Bronchial epithelial cell (primary cell): ENCODE results near the gene ABCB1. TPM values are rescaled to one million over a fixed set of nuclear protein-coding genes. Genes with fewer than 3 reads are reported as not detected.

ENCODE experiments used
- DNase-seq: peaks from one replicate; pipeline ENCODE4 v3.0.0-alpha.2; 2010; ENCODE audit warnings: low read depth
- FAIRE-seq: peaks from 2 replicates; lab custom pipeline; 2011; peaks lifted over from hg19 to GRCh38; lab: Jason Lieb, UNC
- H3K27me3 ChIP-seq: 2 replicates; pipeline ENCODE4 v1.5.1; 2011; ENCODE audit warnings: low read length; ENCODE audit not compliant: control insufficient read depth, insufficient read depth
- H3K36me3 ChIP-seq: 2 replicates; pipeline ENCODE4 v1.5.1; 2011; ENCODE audit warnings: low read length; ENCODE audit not compliant: control insufficient read depth, insufficient read depth
- H3K4me3 ChIP-seq: 2 replicates; pipeline ENCODE4 v1.5.1; 2011; ENCODE audit warnings: mild to moderate bottlenecking, low read depth, low read length, control low read depth
- CTCF ChIP-seq: IDR thresholded peaks from 2 replicates; pipeline ENCODE4 v1.5.1; 2011; ENCODE audit warnings: mild to moderate bottlenecking, moderate library complexity, low read length, control low read depth, inconsistent platforms; ENCODE audit not compliant: insufficient read depth, severe bottlenecking
- total RNA-seq: library from RNA; depleted of rRNA; stranded (reverse); fragments of >200 nt; gene quantifications from 2 replicates; pipeline ENCODE4 v1.2.1, GENCODE V29; 2014

The ABCB1 gene
- total RNA-seq, 1 donor from 2014 or later: under 0.01 TPM

GRCh38 chr7:87604264-87604663 lies 3.6 kb upstream of the ABCB1 start:
- H3K36me3 ChIP-seq: no peaks in the 10 kb centered on the region
- TF ChIP-seq CTCF: no peak

GRCh38 chr7:87599336-87599735 lies 1.3 kb downstream of the ABCB1 start:
- H3K27me3 ChIP-seq: peaks cover 5% of the 10 kb centered on the region

More at GRCh38 chr7:87604264-87604663, 3.6 kb upstream of the ABCB1 start:
- H3K27me3 ChIP-seq: peaks cover 3% of the 10 kb centered on the region
- no peak overlapping the region for H3K4me3 ChIP-seq
- DNase-seq (no peak), FAIRE-seq (no peak)

GRCh38 chr7:87598234-87599009 lies 2.3 kb downstream of the ABCB1 start:
- TF ChIP-seq CTCF: no peak
- Histone ChIP-seq H3K27me3 (peaks cover 5% of the 10 kb centered on the region), H3K4me3 (no peak overlapping the region), H3K36me3 (no peaks in the 10 kb centered on the region)
- FAIRE-seq (no peak), DNase-seq (no peak)

More at GRCh38 chr7:87599336-87599735, 1.3 kb downstream of the ABCB1 start:
- no peak for FAIRE-seq
- Histone ChIP-seq H3K36me3 (no peaks in the 10 kb centered on the region), H3K4me3 (no peak overlapping the region)
- TF ChIP-seq CTCF: no peak
- DNase-seq: no peak

GRCh38 chr7:87596696-87597095 lies 4.0 kb downstream of the ABCB1 start:
- DNase-seq: no peak
- no peak for FAIRE-seq
- TF ChIP-seq CTCF: no peak

GRCh38 chr7:87596136-87596535 lies 4.5 kb downstream of the ABCB1 start:
- no peak for TF ChIP-seq CTCF
- DNase-seq (no peak), FAIRE-seq (no peak)
- Histone ChIP-seq H3K4me3 (no peak overlapping the region), H3K36me3 (no peaks in the 10 kb centered on the region), H3K27me3 (peaks cover 5% of the 10 kb centered on the region)

More at GRCh38 chr7:87596696-87597095, 4.0 kb downstream of the ABCB1 start:
- H3K4me3 ChIP-seq: no peak overlapping the region
- peaks cover 5% of the 10 kb centered on the region for H3K27me3 ChIP-seq
- no peaks in the 10 kb centered on the region for H3K36me3 ChIP-seq
